Activated naive CD8-positive, alpha-beta T cell (primary cell): Measurements from ENCODE around the gene TMEM51.

Source experiments
- H3K27ac Mint-ChIP-seq: one replicate; pipeline ENCODE4 v1.8.0; 2021; ENCODE audit warnings: mixed read lengths
- H3K27me3 Mint-ChIP-seq: one replicate; pipeline ENCODE4 v1.8.0; 2021; ENCODE audit warnings: mixed read lengths
- H3K36me3 Mint-ChIP-seq: one replicate; pipeline ENCODE4 v1.8.0; 2021; ENCODE audit warnings: mixed read lengths
- H3K4me1 Mint-ChIP-seq: one replicate; pipeline ENCODE4 v1.8.0; 2021; ENCODE audit warnings: low read depth, mixed read lengths
- H3K4me3 Mint-ChIP-seq: one replicate; pipeline ENCODE4 v1.8.0; 2021; ENCODE audit warnings: mild to moderate bottlenecking, mixed read lengths
- H3K9me3 Mint-ChIP-seq: one replicate; pipeline ENCODE4 v1.8.0; 2021; ENCODE audit warnings: low read depth, mixed read lengths

Gene TMEM51

GRCh38 chr1:15153184-15153841 lies at the start of gene TMEM51:
TSS of gene TMEM51 (plus strand) at chr1:15153747. CDS start at chr1:15215088, 61,341 bp downstream.
- Mint-ChIP-seq H3K9me3 (no peaks in the 10 kb centered on the region), H3K36me3 (peaks cover 2% of the 10 kb centered on the region), H3K27ac (no peak within 1 kb of the TSS), H3K27me3 (peaks cover 30% of the 10 kb centered on the region), H3K4me3 (peak within 1 kb of the TSS; percentile 75), H3K4me1 (peaks cover 26% of the 10 kb centered on the region)

- H3K4me3 Mint-ChIP-seq: no peak overlapping the region
- peaks cover 8% of the 10 kb centered on the region for H3K4me1 Mint-ChIP-seq
- H3K27me3 Mint-ChIP-seq: peaks cover 20% of the 10 kb centered on the region
- H3K9me3 Mint-ChIP-seq: no peaks in the 10 kb centered on the region
- no peak overlapping the region for H3K27ac Mint-ChIP-seq
- no peaks in the 10 kb centered on the region for H3K36me3 Mint-ChIP-seq
Observed at GRCh38 chr1:15103906-15104305, 49.6 kb upstream of the TMEM51 start.

GRCh38 chr1:15104768-15105167 lies 48.8 kb upstream of the TMEM51 start:
- Mint-ChIP-seq H3K9me3 (no peaks in the 10 kb centered on the region), H3K4me1 (peaks cover 8% of the 10 kb centered on the region), H3K27me3 (peaks cover 13% of the 10 kb centered on the region), H3K4me3 (no peak overlapping the region), H3K36me3 (no peaks in the 10 kb centered on the region), H3K27ac (no peak overlapping the region)

GRCh38 chr1:15106608-15107007 lies 46.9 kb upstream of the TMEM51 start:
- Mint-ChIP-seq H3K4me1 (no peaks in the 10 kb centered on the region), H3K27ac (no peak overlapping the region), H3K9me3 (no peaks in the 10 kb centered on the region), H3K36me3 (no peaks in the 10 kb centered on the region), H3K4me3 (no peak overlapping the region), H3K27me3 (peaks cover 1% of the 10 kb centered on the region)

GRCh38 chr1:15107058-15107687 lies 46.4 kb upstream of the TMEM51 start:
- Mint-ChIP-seq H3K4me1 (no peaks in the 10 kb centered on the region), H3K9me3 (no peaks in the 10 kb centered on the region), H3K36me3 (no peaks in the 10 kb centered on the region), H3K27me3 (peaks cover 1% of the 10 kb centered on the region), H3K27ac (no peak overlapping the region), H3K4me3 (no peak overlapping the region)

GRCh38 chr1:15107911-15108310 lies 45.6 kb upstream of the TMEM51 start:
- Mint-ChIP-seq H3K36me3 (no peaks in the 10 kb centered on the region), H3K27me3 (peaks cover 1% of the 10 kb centered on the region), H3K9me3 (no peaks in the 10 kb centered on the region), H3K4me1 (no peaks in the 10 kb centered on the region), H3K27ac (no peak overlapping the region), H3K4me3 (no peak overlapping the region)

- no peak overlapping the region for H3K4me3 Mint-ChIP-seq
- no peak overlapping the region for H3K27ac Mint-ChIP-seq
- peaks cover 3% of the 10 kb centered on the region for H3K27me3 Mint-ChIP-seq
- no peaks in the 10 kb centered on the region for H3K36me3 Mint-ChIP-seq
- no peaks in the 10 kb centered on the region for H3K4me1 Mint-ChIP-seq
- no peaks in the 10 kb centered on the region for H3K9me3 Mint-ChIP-seq
Observed at GRCh38 chr1:15110128-15110866, 43.2 kb upstream of the TMEM51 start.

- H3K4me1 Mint-ChIP-seq: no peaks in the 10 kb centered on the region
- no peak overlapping the region for H3K4me3 Mint-ChIP-seq
- no peaks in the 10 kb centered on the region for H3K36me3 Mint-ChIP-seq
- no peak overlapping the region for H3K27ac Mint-ChIP-seq
- H3K27me3 Mint-ChIP-seq: peaks cover 3% of the 10 kb centered on the region
- no peaks in the 10 kb centered on the region for H3K9me3 Mint-ChIP-seq
Observed at GRCh38 chr1:15110867-15111230, 42.7 kb upstream of the TMEM51 start.

GRCh38 chr1:15113146-15113545 lies 40.4 kb upstream of the TMEM51 start:
- no peak overlapping the region for H3K27ac Mint-ChIP-seq
- no peak overlapping the region for H3K4me3 Mint-ChIP-seq
- H3K4me1 Mint-ChIP-seq: no peaks in the 10 kb centered on the region
- H3K9me3 Mint-ChIP-seq: no peaks in the 10 kb centered on the region
- no peaks in the 10 kb centered on the region for H3K36me3 Mint-ChIP-seq
- H3K27me3 Mint-ChIP-seq: peaks cover 2% of the 10 kb centered on the region

- Mint-ChIP-seq H3K27me3 (peaks cover 7% of the 10 kb centered on the region), H3K4me1 (no peaks in the 10 kb centered on the region), H3K9me3 (no peaks in the 10 kb centered on the region), H3K36me3 (no peaks in the 10 kb centered on the region), H3K4me3 (no peak overlapping the region), H3K27ac (no peak overlapping the region)
Observed at GRCh38 chr1:15114884-15115283, 38.7 kb upstream of the TMEM51 start.

GRCh38 chr1:15115542-15116330 lies 37.8 kb upstream of the TMEM51 start:
- H3K4me1 Mint-ChIP-seq: no peaks in the 10 kb centered on the region

GRCh38 chr1:15116966-15117365 lies 36.6 kb upstream of the TMEM51 start:
- Mint-ChIP-seq H3K27me3 (peaks cover 9% of the 10 kb centered on the region), H3K4me3 (no peak overlapping the region), H3K4me1 (no peaks in the 10 kb centered on the region), H3K27ac (no peak overlapping the region), H3K36me3 (no peaks in the 10 kb centered on the region), H3K9me3 (no peaks in the 10 kb centered on the region)

More at GRCh38 chr1:15115542-15116330, 37.8 kb upstream of the TMEM51 start:
- Mint-ChIP-seq H3K4me3 (no peak overlapping the region), H3K27ac (no peak overlapping the region), H3K9me3 (no peaks in the 10 kb centered on the region), H3K27me3 (peaks cover 7% of the 10 kb centered on the region), H3K36me3 (no peaks in the 10 kb centered on the region)

GRCh38 chr1:15117671-15118325 lies 35.7 kb upstream of the TMEM51 start:
- no peak overlapping the region for H3K27ac Mint-ChIP-seq
- no peak overlapping the region for H3K4me3 Mint-ChIP-seq
- H3K9me3 Mint-ChIP-seq: no peaks in the 10 kb centered on the region
- H3K36me3 Mint-ChIP-seq: no peaks in the 10 kb centered on the region
- peaks cover 10% of the 10 kb centered on the region for H3K27me3 Mint-ChIP-seq
- no peaks in the 10 kb centered on the region for H3K4me1 Mint-ChIP-seq

GRCh38 chr1:15118579-15118978 lies 35.0 kb upstream of the TMEM51 start:
- H3K36me3 Mint-ChIP-seq: no peaks in the 10 kb centered on the region
- H3K4me3 Mint-ChIP-seq: no peak overlapping the region
- H3K9me3 Mint-ChIP-seq: no peaks in the 10 kb centered on the region
- no peak overlapping the region for H3K27ac Mint-ChIP-seq
- peaks cover 10% of the 10 kb centered on the region for H3K27me3 Mint-ChIP-seq
- H3K4me1 Mint-ChIP-seq: no peaks in the 10 kb centered on the region
